PC-3 (cell line): Measurements from ENCODE around the gene SRSF5.

ENCODE experiments used
- EZH2 ChIP-seq: fragments of 300-600 bp; sonication (generic); IDR thresholded peaks from one replicate; pipeline ENCODE4 v1.6.1; 2017; ENCODE audit warnings: antibody characterized with exemption, mild to moderate bottlenecking, low read length; ENCODE audit not compliant: unreplicated experiment
- EZH2phosphoT487 ChIP-seq: fragments of 300-600 bp; sonication (generic); IDR thresholded peaks from 2 replicates; pipeline ENCODE4 v1.6.1; 2018; ENCODE audit warnings: mild to moderate bottlenecking, antibody characterized with exemption, low read length, borderline replicate concordance
- TF ChIP-seq, protein P1 (sequence below): fragments of 300-600 bp; sonication (generic); conservative IDR thresholded peaks from 2 replicates; pipeline ENCODE4 v1.5.1; 2017; ENCODE audit warnings: antibody characterized with exemption, low read depth, mild to moderate bottlenecking, low read length

DNA sequence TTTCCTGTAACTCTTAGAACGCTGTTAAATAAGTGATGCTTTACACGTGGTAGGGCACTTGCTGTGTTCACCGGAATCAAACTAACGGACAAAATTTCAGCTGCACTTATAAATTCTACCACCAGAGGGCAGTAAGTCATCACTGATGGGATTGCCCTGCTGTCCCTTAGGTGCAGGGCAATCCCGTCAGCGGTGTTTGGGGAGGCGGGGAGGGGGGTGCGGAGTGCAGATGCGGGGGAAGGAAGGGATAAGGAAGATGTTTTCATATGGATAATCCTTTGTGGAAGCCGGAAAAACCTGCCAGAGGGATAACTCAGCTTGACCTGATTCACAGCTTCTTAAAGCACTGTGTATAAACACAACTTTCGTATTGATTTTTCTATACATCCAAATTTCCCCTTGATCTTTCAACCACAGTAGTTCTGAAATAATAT, 51.8 kb downstream of the SRSF5 start:
- TF ChIP-seq, protein P1, sequence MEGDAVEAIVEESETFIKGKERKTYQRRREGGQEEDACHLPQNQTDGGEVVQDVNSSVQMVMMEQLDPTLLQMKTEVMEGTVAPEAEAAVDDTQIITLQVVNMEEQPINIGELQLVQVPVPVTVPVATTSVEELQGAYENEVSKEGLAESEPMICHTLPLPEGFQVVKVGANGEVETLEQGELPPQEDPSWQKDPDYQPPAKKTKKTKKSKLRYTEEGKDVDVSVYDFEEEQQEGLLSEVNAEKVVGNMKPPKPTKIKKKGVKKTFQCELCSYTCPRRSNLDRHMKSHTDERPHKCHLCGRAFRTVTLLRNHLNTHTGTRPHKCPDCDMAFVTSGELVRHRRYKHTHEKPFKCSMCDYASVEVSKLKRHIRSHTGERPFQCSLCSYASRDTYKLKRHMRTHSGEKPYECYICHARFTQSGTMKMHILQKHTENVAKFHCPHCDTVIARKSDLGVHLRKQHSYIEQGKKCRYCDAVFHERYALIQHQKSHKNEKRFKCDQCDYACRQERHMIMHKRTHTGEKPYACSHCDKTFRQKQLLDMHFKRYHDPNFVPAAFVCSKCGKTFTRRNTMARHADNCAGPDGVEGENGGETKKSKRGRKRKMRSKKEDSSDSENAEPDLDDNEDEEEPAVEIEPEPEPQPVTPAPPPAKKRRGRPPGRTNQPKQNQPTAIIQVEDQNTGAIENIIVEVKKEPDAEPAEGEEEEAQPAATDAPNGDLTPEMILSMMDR = peak; percentile 97
- TF ChIP-seq EZH2phosphoT487 (no peak), EZH2 (no peak)
